GM19043 (cell line): ENCODE data around the gene TMEM145.

Source experiments
- ATAC-seq: cut with Tn5 transposase; IDR thresholded peaks from one replicate; pipeline ENCODE4 v1.9.1; 2021; ENCODE audit warnings: low read depth; ENCODE audit not compliant: unreplicated experiment

The TMEM145 gene

DNA sequence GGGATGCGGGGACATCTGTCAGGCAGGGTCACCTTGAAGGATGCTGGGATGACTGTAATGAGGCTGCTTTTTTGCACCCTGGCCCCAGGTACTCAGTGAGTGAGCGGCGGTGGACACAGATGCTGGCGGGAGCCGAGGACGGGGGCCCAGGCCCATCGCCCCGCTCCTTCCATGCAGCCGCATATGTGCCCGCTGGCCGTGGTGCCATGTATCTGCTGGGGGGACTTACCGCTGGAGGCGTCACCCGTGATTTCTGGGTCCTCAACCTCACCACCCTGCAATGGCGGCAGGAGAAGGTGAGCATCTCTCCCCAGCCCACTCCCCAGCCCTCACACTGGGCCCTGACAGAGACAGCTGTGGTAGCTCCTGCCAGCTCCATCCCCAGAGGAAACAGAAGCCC is 43.6 kb downstream of the TMEM145 start:
- ATAC-seq = no peak

DNA sequence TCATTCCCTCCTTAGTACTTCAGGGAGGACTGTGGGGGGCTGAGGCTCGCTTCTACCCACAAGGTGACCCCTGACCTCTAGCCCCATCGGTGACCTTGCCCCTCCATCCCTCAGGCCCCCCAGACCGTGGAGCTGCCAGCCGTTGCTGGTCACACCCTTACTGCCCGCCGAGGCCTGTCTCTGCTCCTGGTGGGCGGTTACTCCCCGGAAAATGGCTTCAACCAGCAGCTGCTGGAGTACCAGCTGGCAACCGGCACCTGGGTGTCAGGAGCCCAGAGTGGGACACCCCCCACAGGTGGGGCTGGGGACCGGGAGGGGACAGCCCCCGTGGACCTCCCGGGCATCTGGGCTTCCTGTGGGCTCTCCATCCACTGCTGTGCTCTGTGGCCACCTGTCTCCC is 44.2 kb downstream of the TMEM145 start:
- ATAC-seq = no peak

DNA sequence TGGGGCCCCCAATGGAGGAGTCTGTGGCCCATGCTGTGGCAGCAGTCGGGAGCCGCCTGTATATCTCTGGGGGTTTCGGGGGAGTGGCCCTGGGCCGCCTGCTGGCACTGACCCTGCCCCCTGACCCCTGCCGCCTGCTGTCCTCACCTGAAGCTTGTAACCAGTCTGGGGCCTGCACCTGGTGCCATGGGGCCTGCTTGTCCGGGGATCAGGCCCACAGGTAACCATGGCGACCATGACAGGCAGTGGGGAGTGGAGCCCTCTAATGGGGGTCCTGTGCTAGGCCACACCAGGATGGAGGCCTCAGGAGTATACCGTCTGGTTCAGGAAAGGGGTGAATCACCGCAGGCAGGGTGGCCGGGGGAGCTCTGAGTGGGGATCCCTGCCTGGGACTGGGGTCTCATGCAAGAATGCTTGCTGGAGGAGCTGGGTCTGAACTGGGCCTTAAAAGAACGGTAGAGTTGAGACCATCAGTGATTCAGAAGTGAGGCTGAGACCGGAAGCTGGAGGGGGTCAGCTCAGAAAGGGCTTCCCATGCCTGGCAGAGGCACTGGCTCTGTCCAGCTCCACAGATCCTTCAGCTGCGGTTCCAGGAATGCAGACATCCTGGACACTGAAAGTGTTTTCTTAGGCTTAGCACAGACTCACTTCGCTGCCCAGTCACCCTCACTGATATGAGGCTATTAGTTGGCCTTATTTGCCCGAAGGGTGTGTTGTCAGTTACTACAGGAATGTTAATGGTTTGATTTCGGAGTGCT is 47.9 kb downstream of the TMEM145 start:
- no peak for ATAC-seq

- ATAC-seq = no peak
Measured at GRCh38 chr19:42361545-42361910, 48.4 kb downstream of the TMEM145 start.

GRCh38 chr19:42362342-42362741 is 49.2 kb downstream of the TMEM145 start:
- no peak for ATAC-seq

- no peak for ATAC-seq
Measured at GRCh38 chr19:42362891-42363440, 49.9 kb downstream of the TMEM145 start.

GRCh38 chr19:42363614-42364346 is 50.7 kb downstream of the TMEM145 start:
- ATAC-seq = no peak

DNA sequence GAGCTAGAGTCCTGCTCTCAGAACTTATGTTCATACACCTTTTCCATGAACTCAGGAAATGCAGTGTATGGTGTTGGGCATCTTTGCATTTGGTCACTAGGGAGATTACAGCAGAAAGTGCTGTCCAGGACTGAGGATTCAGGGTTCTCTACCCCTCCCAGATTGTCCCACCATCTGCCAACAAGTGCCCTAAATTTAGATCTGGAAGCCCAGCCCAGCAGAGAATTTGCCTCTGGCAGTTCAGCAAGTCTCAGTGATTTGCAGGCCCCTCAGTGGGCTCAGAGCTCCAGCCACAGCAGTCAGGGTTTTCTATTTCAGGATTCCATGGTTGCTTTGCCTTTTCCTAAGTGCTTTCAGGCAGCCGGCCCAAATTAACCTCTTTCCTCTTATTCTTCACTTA is 53.6 kb downstream of the TMEM145 start:
- no peak for ATAC-seq

DNA sequence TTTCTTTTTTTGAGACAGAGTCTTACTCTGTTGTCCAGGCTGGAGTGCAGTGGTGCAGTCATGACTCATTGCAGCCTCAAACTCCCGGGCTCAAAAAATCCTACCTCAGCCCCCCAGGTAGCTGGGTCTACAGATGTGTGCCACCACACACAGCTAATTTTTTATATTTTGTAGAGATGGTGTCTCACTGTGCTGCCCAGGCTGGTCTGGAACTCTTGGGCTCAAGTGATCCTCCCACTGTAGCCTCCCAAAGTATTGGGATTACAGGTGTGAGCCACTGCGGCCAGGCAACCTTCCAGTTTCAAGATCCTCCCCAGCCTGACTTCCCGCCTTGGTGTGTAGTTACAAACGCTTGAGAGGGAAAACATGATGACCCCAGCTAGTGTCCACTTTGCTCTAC is 54.8 kb downstream of the TMEM145 start:
- no peak for ATAC-seq

- ATAC-seq = no peak
Measured at GRCh38 chr19:42368360-42368759, 55.3 kb downstream of the TMEM145 start.

- ATAC-seq = no peak
Measured at GRCh38 chr19:42368765-42369164, 55.7 kb downstream of the TMEM145 start.

DNA sequence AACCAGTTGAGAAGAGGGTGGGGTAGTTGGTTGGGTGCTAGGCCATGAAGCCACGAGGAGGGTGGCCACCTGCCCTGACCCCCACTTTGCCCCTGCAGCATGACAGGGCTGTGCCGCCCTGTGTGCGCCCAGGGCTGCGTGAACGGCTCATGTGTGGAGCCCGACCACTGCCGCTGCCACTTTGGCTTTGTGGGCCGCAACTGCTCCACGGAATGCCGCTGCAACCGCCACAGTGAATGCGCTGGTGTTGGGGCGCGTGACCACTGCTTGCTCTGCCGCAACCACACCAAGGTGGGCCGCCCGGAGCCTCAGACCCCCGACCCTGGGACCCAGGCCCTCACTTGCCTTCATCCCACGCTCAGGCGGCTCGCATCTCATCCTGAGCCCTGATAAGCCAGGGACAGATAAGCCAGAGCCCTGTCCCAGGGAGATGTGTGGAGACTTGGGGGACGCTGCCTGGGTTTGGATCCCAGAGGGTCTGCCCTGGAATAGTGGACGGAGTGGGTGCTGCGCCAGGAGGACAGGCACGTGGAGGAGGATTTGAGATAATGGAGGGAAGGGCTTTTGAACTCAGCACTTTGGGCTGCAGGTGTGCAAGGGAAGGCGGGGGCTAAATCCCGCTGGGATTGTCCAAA is 56.4 kb downstream of the TMEM145 start:
- ATAC-seq = no peak

DNA sequence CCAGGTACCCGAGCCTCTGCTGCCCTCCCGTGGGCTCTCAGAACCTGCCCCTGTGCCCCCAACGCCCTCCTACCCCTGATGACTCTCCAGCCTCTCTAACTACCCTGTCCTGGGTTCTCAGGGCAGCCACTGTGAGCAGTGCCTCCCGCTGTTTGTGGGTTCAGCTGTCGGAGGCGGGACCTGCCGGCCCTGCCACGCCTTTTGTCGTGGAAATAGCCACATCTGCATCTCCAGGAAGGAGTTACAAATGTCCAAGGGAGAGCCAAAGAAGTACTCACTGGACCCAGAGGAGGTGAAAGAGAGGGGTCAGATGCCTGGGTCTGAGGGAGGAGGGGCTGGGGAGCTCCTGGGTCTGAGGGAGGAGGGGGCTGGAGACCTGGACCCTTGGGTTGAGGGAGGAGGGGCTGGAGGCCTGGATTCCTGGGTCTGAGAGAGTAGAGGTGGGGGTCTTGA is 57.0 kb downstream of the TMEM145 start:
- ATAC-seq = no peak

DNA sequence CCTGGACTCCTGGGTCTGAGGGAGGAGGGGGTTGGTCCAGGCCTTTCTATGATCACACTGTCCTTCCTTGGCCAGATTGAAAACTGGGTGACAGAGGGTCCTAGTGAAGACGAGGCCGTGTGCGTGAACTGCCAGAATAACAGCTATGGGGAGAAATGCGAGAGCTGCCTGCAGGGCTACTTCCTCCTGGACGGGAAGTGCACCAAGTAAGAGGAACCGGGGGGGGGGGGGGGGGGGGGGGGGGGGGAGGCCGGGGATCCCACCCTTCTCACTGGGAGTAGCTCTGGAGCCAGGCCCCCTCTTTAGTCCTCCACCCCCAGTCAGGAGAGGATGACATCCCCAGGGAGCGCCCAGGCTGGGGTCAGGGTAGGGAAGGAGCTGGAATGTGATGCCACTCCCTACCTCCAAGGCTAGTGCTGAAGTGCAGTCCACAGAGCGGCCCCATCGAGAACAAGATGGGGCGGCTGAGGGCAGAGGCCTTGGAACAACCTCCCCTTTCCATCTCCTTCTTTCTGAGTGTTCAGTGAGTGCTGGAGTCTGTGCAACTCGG is 57.6 kb downstream of the TMEM145 start:
- ATAC-seq = no peak
